GM12872 (cell line): ENCODE results near the gene FMNL2.

Experiments
- CTCF ChIP-seq: IDR thresholded peaks from 3 replicates; pipeline ENCODE4 v1.5.1; 2011; ENCODE audit warnings: low read depth, mild to moderate bottlenecking, low read length, moderate library complexity; ENCODE audit not compliant: insufficient read depth

FMNL2 gene

GRCh38 chr2:152542995-152543481 is 208.1 kb downstream of the FMNL2 start:
- TF ChIP-seq CTCF = no peak

- no peak for TF ChIP-seq CTCF
These were observed 208.7 kb downstream of the FMNL2 start for GRCh38 chr2:152543717-152544116.

GRCh38 chr2:152544638-152545037 is 209.7 kb downstream of the FMNL2 start:
- TF ChIP-seq CTCF = no peak

GRCh38 chr2:152546230-152546837 is 211.4 kb downstream of the FMNL2 start:
- no peak for TF ChIP-seq CTCF

GRCh38 chr2:152548111-152548875 is 213.3 kb downstream of the FMNL2 start:
- TF ChIP-seq CTCF = no peak

GRCh38 chr2:152548996-152549395 is 214.0 kb downstream of the FMNL2 start:
- TF ChIP-seq CTCF = no peak

GRCh38 chr2:152549423-152549822 is 214.4 kb downstream of the FMNL2 start:
- TF ChIP-seq CTCF = no peak
